NCI-H1694 (cell line): ENCODE data around the gene GALC.

Experiments
- DNase-seq: peaks from one replicate; lab custom pipeline; 2025; lab: John Stamatoyannopoulos, UW

The GALC gene

GRCh38 chr14:88005978-88006851 lies 13.2 kb upstream of the GALC start:
- DNase-seq: no peak

- no peak for DNase-seq
Observed at GRCh38 chr14:88005050-88005481, 12.1 kb upstream of the GALC start, which contains the start of gene GPR65. GPR65 (plus strand) TSS chr14:88005135; CDS start chr14:88010848, 5,713 bp downstream.

- DNase-seq: no peak
Observed at GRCh38 chr14:88004506-88005036, 11.6 kb upstream of the GALC start.

GRCh38 chr14:88003425-88003824 lies 10.4 kb upstream of the GALC start:
- no peak for DNase-seq

GRCh38 chr14:88002421-88003075 lies 9.6 kb upstream of the GALC start:
- DNase-seq: no peak

GRCh38 chr14:87999277-87999676 lies 6.3 kb upstream of the GALC start:
- DNase-seq: no peak

- no peak for DNase-seq
Observed at GRCh38 chr14:87998482-87998881, 5.5 kb upstream of the GALC start.

- no peak for DNase-seq
Observed at GRCh38 chr14:87996291-87996592, 3.3 kb upstream of the GALC start.

GRCh38 chr14:87995500-87996290 lies 2.7 kb upstream of the GALC start:
- no peak for DNase-seq

GRCh38 chr14:87994974-87995373 lies 2.0 kb upstream of the GALC start:
- DNase-seq: no peak

GRCh38 chr14:87992346-87992717 lies 650 bp downstream of the GALC start:
- DNase-seq: no peak

GRCh38 chr14:87990682-87991081 lies 2.3 kb downstream of the GALC start:
- DNase-seq: no peak

GRCh38 chr14:87989956-87990299 lies 3.1 kb downstream of the GALC start:
- no peak for DNase-seq

GRCh38 chr14:87989221-87989955 lies 3.6 kb downstream of the GALC start:
- DNase-seq: no peak

- no peak for DNase-seq
Observed at GRCh38 chr14:87979689-87980088, 13.3 kb downstream of the GALC start.

- no peak for DNase-seq
Observed at GRCh38 chr14:87975636-87976035, 17.3 kb downstream of the GALC start.

- no peak for DNase-seq
Observed at GRCh38 chr14:87971010-87971409, 22.0 kb downstream of the GALC start.

- DNase-seq: no peak
Observed at GRCh38 chr14:87967496-87967895, 25.5 kb downstream of the GALC start.

GRCh38 chr14:87966816-87967215 lies 26.2 kb downstream of the GALC start:
- DNase-seq: no peak

- DNase-seq: no peak
Observed at GRCh38 chr14:87961246-87961645, 31.7 kb downstream of the GALC start.

- no peak for DNase-seq
Observed at GRCh38 chr14:87960013-87960787, 32.8 kb downstream of the GALC start.
